ENCODE results near the gene HNF4A.

Gene HNF4A

DNA sequence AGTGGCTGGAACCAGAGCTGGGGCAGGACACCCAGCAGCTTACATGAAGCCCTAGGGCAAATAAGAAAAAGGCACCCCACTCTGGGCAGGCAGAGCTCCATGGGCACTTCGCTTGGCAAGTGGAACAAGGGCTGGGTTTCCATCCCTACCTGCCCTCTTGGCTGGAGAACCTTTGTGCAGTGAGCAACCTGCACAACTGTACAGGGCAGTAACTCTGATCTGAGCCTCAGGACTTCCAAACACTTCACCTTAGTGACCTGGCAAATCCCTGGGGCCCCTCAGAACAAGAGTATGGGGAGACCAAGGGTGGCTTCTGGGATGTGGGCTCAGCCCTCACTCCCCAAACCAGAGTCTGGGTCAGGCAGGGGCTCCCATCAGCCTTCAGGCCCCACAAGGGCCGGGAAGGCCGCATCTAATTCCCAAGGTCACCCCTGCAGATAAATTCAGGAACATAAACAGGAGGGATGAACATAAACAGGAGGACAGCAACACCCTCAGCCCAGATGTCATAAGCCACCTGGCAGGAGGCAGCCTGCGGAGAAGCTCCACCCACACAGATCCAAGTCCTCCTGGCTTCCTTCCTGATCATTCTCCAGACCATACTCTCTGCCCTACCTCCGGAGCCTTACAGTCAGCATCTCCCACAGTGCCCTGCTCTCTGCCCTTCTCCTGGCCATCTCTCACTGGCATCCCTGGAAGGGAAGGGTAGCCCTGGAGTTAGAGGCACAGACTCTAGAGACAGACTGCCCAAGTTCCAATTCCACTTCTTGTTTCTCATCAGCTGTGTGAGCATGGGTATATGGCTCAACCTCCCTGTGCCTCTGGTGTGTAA lies 37.5 kb downstream of the HNF4A start:
- DNase-seq (ENCODE audit: low read depth) = no peak

DNA sequence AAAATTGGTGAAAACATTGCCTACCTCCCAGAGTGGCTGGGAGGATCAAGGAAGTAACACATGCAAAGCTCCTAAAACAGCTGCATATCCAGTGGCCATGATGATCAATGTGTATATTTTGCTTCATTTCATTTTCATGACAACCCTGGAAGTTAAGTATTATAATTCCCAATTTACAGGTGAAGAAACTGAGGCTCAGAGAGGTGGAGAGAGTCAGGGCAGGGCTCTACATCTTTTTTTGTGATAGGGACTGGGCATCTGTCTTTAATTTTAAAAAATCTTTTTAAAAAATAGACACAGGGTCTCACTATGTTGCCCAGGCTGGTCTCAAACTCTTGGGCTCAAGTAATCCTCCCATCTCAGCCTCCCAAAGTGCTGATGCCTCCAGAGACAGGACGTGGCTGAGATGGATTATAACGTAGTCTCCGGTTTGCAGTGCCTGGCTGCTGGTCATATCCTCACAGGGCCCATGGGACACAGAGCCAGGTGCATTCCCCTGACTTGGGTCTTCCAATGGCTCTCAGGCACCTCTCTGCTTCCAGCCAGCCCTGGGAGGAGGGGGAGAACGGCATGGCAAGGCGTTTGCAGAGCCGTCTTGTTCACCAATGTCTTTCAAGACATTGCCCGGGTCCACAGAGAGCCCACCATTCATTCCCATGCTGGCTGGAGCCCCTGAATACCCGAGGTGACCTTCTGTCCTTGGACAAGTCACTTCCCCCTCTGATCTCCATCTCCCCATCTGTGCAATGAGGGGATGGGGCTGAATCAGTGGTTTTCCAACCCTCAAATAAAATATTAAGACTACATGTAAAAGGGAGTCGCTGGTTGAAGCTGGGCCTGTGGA lies 38.3 kb downstream of the HNF4A start:
- no peak for DNase-seq (ENCODE audit: low read depth)

DNA sequence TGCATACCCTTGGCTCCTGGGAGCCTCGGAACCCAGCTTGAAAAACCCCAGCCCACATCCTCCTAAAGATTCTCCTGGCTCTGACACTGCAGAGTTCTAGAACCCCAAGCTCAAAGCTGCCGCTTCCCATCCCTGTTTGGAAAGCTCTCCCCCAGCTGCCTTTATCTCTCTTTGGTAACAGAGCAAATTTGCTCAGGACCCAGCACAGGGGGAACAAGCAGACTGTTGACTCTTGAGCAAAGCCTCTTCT lies 38.9 kb downstream of the HNF4A start:
- no peak for DNase-seq (ENCODE audit: low read depth)

DNA sequence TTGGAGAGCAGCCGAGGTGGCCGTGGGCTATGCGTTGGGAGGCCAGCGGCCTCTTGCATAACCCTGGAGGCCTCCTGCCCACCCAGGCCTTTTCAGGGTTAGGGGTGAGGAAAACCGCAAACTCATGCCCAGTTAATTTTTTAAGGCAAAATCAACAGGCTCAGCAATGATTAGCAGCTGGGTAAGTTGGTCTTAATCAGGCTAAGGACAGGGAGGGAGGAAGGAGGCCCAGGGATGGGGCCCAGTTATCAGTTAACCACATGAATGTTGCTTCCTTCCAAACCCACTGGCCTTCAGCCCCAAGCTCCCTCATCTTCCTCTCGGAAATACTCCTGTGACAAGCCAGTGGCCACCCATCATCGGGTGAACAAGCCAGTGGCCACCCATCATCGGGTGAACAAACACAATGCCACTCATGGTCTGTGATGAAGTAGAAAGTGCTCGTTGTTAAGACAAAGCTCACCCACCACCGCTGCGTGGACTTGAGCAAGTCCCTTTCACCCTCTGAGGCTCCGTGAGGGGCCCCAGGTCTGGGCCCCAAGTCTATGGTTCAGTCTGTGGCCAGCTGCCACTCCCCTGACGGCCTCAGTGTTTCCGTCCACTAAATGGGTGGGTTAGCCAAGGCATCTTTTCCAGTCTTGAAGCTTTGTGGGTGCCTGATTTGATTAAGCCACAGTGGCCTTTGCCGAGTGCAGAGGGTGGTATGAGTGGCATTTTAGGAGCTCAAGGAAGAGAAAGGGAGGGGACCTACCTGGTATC lies 39.4 kb downstream of the HNF4A start:
- no peak for DNase-seq (ENCODE audit: low read depth)

DNA sequence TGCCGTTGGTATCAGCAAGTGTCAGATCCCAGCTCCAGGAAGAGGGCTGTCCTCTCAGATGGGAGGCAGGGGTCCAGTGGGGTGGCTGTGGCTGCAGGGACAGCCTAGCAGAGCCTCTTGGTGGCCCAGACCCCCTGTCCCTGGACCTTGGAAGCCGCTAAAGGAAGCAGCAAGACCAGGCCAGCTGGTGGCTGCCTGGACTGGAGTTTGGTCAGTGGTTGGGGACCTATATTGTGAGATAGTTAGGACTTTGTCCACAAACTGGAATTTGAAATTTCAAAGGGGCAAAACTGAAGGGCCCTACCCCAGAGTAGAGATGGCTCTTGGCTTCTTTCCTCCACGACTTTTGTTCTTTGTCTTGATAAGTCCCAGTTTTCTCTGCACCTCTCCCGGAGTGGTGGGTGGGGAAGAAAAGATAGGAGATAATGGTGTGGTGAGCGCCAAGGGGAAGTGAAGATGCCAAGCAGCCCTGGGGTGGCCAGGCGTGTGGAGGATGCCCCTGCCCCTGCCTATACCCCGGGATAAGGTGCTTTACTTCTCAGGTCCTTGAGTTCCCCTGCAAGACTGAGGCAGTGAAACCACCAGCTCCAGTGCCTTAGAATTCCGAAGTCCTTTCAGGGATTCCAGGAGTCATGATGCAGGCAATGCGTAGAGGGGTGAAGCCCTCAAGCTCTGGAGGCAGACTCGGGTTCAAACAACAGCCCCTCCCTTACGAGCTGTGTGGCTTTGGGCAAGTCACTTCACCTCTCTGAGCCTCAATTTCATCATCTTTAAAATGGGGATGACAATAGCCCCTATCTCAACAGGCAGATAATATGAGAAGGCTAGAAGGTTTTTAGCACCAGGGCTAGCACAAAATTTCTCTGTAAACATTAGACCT lies 40.2 kb downstream of the HNF4A start:
- DNase-seq (ENCODE audit: low read depth) = no peak

DNA sequence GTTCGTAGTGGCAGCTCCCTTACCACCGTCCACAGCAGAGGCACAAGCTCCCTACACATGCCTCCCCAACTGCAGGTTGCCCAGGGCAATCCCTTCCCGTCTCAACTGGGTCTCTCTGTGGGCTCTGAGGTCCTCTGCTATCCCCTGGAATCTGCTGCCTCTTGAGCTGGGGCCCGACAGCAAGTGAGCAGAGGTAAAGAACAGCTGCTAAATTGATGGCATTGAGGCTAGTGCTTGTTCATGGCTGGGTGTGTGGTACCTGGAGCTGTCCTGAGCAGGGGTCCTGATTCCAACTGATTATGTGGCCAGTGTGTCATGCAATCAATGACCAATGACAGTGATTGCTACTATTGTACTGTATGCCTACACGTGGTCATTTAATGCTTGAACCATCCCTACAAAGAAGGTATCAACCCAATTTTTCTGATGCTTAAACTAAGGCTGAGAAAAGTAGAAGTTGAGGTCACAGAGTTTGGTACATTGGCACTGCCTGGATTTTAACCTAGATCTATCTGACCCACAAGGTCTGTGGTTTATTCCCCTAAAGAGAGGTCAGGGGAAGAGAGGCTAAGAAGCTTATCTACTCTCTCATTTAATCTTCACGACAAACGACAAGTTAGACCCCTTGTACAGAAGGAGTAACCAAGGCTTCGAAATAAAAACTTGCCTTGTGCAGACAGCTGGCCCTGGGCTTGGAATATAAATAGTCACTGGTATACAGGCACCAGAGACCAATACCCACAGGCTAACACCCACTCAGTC lies 41.1 kb downstream of the HNF4A start:
- DNase-seq (ENCODE audit: low read depth) = no peak

DNA sequence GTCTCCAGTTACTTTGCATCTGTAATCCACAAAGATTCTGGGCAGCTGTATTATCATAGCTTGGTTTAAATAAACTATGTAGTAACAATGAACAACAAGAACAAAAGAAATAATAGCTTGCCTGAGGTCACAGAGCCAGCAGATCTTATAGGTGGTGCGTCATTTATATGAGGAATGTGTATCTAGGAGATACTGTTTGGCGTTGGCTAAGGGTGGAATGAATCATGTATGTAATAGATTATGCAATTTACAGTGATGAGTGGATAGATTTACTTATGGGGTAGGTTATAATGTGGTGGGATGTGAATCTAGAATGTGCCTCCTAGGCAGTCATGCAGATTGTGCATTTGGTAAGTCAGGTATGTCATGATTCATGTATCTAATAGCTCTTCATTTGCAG lies 42.8 kb downstream of the HNF4A start:
- no peak for DNase-seq (ENCODE audit: low read depth)

DNA sequence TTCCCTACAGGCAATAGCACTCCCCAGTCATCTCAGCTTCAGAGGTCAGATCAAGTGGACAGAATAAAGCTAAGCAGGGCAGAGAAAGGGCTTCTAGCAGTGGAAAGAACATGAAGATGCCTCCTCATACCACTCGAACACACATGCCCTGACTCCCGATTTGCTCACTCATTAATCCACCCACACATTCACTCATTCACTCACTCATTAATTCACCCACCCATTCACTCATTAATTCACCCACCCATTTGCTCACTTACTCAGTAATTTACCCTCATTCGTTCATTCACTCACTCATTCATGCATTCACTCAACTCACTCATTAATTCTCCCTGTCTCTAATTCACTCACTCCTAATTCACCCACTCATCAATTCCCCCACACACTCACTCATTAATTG lies 43.9 kb downstream of the HNF4A start:
- DNase-seq (ENCODE audit: low read depth) = no peak

DNA sequence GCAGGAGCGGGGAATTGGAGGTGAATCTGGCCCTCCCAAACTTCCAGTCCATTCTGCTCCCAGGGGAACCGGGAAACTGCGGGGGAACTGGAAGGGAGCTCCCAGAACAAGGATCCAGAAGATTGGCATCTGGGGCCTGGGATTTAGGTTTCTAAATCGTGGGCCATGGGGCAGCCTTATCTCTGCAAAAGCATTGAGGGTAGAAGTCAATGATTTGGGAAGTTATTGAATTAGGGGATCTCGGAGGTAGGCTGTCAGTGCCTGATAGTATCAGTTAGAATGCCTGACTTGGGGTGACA lies 45.1 kb downstream of the HNF4A start:
- no peak for DNase-seq (ENCODE audit: low read depth)

DNA sequence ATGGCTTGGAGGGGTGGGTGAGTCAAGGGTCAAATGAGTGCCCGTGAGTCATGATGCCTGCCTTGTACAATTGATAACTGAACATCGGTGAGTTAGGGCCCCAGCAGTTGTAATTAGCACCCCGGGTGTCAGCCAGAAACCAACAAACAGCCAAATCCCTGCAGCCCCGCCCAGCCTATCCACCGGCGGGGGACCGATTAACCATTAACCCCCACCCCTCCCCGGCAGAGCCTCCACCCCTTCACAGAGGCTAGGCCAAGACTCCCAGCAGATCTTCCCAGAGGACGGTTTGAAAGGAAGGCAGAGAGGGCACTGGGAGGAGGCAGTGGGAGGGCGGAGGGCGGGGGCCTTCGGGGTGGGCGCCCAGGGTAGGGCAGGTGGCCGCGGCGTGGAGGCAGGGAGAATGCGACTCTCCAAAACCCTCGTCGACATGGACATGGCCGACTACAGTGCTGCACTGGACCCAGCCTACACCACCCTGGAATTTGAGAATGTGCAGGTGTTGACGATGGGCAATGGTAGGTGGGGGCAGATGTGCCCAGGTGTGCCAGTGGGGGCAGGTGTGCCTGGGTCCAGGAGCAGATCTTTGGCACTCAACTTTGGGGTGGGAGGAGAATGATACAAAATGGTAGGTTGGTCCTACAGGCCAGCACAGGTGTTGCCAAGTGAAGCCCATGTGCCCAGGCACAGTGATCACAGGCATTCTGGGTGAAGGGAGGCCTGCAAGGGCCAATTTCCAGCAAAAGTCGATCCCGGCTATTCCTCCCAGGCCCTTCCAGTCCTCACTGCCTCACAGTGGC lies 45.7 kb downstream of the HNF4A start:
- no peak for DNase-seq (ENCODE audit: low read depth)

DNA sequence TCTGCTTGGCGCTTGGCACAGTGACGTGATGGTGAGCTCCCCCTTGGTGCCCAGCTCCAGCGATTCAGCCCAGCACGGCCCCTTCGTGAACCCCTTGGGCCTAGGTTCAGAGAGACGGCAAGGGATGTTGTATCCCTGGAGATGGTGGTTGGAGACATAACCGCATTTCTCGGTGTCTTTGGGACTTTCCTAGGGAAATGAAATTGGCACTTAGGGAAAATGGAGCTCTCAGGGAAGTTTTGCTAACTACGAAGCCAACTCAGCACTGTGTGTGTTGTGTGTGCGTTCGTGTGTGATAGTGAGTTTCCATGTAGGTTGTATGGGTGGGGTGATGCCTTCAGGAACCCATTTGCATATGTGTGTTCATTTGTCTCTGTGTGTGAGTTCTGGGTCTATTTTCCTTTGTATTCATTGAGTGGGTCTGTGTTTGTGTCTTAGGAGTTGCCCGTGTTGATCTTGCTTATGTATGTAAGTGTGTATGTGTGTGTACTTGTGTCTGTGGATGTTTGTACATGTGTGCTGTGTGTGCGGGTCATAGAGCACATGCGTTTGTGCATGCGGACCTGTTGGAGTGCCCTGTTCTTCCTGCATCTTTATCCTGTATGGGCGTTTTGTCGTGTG lies 46.4 kb downstream of the HNF4A start:
- DNase-seq (ENCODE audit: low read depth) = no peak

DNA sequence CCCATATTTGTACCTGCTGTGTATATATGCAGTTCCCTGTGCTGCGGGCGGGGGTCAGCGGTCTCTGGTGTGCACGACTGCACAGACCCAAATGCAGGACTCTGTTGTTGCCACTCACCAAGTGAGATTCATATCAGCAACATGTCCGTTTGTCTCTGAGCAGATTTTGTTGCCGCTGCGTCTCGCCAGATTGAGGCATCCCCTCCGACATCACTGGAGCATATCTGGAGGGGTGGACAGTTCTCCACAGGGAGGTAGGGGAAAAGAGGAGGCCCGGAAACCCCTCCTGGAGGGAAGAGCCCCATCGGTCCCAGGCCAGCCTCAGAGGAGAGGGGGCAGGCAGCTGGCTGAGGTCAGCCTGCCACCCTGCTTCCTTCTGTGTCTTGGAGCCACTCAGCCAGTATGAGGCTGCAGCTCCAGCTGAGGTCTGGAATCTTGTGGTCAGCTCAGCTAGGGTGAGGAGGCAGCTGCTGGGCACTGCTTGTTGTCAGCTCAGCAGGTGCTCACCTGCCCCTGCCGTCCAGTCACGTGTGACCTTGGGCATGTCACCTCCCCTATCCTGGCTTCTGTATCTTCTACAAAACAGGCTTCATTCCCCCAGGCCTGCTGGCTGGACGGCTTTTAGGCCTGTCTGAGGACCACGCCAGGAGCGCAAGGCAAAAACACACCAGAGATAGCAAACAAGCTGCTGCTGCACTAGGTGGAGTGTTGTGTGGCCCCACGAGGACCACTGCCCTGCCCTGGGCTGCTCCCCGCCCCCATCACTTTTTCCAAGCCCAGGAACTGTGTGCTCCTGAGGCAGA lies 47.1 kb downstream of the HNF4A start:
- DNase-seq (ENCODE audit: low read depth) = no peak

DNA sequence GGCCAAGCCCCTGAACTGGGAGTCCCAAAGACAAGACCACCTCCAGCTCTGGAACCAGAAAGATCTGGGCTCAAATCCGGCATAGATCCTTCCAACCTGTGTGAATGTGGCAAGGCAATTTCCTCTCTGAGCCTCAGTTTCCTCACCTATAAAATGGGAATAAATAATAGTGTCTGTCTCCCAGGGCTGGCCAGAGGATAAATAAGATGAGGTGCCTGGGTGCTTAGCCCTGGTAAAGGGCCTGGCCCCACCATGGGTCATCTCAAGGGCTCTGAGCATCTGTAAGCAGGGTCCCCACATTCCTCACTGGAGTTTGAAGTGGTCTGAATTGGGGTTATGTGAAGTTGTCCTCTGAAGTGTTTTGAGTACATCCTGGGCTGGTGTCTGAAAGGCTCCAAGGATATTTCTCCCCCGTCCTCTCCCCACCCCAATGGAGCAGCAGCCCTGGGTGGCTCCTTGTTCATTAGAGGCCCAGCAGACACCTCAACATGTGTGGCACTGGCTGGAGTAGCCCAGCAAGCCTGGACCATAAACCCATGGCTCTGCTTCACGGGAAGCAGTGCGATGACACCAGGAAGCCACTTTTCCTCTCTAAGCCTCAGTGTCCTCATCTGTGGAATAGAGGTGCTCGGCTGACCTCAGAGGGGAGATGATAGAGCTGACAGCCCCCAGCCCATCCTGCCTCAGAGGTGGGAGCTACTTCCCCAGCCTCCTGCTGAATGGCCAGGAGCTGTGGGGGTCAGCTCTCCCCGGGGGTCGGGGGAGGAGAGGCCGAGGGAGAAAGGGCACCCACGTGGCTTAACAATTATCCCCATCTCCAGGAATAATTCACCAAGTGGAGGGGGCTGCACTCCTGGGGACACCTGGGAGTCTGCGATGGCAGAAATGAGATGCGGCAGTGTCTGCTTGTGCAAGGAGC lies 48.0 kb downstream of the HNF4A start:
- DNase-seq (ENCODE audit: low read depth) = no peak

DNA sequence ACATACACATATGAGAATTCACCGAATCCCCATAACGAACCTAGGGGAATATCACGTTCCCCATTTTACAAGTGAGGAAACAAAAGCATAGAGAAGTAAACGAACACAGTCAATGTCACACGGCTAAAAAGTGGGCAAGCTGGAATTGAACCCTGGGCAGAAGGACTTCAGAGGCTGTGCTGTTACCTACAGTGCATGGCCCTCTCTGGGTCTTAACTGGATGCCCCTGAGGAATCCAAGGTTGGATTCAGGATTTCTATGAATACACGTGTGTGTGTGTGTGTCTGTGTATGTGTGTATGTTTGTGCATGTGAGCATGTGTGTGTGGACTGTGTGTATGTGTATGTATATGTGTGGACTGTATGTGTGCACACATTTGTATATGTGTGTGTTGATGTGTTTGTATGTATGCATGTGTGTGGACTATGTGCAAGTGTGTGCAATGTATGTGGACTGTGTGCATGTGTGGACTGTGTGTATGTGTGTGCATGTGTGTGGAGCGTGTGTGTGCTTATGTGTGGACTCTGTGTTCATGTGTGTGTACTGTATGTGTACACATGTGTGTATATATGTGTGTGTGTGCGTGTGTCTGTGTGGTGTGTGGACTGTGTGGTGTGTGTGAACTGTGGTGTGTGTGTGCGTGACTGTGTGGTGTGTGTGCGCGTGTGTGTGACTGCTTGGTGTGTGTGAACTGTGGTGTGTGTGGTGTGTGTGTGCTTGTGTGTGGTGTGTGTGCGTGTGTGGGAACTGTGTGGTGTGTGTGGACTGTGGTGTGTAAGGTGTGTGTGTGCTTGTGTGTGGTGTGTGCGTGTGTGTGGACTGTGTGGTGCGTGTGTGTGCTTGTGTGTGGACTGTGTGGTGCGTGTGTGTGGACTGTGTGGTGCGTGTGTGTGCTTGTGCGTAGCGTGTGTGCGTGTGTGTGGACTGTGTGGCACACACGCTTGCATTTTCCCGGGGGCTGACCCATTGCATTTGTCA lies 49.0 kb downstream of the HNF4A start:
- DNase-seq (ENCODE audit: low read depth) = no peak

DNA sequence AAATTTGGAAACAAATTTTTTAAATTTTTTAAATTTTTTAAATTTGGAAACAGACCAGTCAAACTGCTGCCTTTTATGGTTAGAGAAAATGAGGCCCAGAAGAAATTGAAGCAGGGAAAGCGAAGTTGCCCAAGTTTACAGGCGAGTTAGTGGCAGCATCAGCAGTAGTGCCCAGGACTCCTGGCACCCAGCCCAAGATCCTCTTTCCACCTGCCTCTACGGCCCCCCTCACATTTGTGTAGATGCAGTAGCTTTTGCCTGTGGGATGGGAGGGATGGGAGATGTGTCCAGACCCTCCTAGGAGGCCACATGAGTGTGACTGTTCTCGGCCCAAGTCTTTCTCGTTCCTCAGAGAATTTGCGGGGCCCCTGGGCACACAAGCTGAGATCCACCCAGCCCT lies 49.8 kb downstream of the HNF4A start:
- no peak for DNase-seq (ENCODE audit: low read depth)

DNA sequence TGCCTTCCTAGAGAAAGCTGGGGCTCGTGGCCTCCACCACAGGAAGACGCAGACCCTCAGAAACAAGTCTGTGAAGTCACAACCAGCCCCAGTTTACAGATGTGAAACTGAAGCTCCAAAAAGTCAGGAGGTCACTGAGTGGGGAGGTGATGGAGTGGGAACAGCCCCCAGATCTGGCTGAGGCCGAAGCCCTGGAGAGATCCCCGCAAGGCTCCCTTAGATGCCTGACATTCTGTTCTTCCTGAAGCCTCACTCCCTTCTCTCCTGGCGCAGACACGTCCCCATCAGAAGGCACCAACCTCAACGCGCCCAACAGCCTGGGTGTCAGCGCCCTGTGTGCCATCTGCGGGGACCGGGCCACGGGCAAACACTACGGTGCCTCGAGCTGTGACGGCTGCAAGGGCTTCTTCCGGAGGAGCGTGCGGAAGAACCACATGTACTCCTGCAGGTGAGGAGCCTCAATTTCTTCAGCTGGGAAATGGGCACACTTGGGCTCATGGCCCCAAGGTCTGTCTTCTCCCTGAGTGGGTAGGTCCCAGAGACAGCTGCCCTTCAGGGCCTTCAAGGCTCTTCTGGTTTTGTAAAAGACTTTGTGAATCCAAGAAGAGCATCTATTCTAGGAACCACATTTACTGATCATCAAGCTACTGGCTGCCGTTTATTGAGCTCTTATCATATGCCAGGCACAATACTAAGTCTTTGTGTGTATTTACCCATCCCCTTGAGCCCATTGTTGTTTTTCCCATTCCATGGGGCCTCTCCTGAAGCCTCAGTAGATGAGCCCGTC lies 50.5 kb downstream of the HNF4A start:
- no peak for DNase-seq (ENCODE audit: low read depth)
